ENCODE results near the gene RASGRP2.

DNA sequence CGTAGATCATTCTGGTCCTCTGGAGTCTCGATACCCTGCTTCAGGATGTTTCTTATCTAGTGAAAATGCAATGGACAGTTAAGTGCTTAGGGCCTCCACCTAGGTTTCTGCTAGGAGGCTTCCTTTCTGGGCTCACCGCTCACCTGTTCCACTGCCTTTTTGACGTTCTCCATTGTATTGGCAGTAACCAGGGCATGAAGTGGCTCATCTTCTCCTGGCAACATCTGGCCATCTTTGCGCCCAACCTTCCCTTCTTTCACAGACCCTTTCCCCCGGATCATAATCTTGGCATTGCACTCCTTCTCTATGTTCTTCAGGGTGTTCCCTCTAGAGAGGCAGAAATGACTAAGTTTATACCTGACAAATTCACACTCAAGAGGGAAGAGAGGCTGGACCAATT lies 25.3 kb upstream of the RASGRP2 start:
- TF ChIP-seq, protein P1, sequence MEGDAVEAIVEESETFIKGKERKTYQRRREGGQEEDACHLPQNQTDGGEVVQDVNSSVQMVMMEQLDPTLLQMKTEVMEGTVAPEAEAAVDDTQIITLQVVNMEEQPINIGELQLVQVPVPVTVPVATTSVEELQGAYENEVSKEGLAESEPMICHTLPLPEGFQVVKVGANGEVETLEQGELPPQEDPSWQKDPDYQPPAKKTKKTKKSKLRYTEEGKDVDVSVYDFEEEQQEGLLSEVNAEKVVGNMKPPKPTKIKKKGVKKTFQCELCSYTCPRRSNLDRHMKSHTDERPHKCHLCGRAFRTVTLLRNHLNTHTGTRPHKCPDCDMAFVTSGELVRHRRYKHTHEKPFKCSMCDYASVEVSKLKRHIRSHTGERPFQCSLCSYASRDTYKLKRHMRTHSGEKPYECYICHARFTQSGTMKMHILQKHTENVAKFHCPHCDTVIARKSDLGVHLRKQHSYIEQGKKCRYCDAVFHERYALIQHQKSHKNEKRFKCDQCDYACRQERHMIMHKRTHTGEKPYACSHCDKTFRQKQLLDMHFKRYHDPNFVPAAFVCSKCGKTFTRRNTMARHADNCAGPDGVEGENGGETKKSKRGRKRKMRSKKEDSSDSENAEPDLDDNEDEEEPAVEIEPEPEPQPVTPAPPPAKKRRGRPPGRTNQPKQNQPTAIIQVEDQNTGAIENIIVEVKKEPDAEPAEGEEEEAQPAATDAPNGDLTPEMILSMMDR (IDR thresholded peaks at IDR 0.05) = no peak
- no peak for TF ChIP-seq POLR2A (IDR thresholded peaks at IDR 0.05)
